Parathyroid adenoma (tissue), 2 donors: ENCODE results near the gene MAPRE2.

Experiments
- H2AFZ ChIP-seq: fragments of 300-600 bp; sonication (generic); one replicate; pipeline ENCODE4 v1.7.0; 2017; ENCODE audit warnings: antibody characterized with exemption, mild to moderate bottlenecking
- H3K27ac ChIP-seq: fragments of 300-600 bp; sonication (generic); one replicate; pipeline ENCODE4 v1.7.0; 2017
- H3K27me3 ChIP-seq: fragments of 300-600 bp; sonication (generic); one replicate; pipeline ENCODE4 v1.7.0; 2017; ENCODE audit warnings: low read length; ENCODE audit not compliant: control insufficient read depth, insufficient read depth
- H3K36me3 ChIP-seq: fragments of 300-600 bp; sonication (generic); one replicate; pipeline ENCODE4 v1.7.0; 2017; ENCODE audit warnings: low read length; ENCODE audit not compliant: control insufficient read depth, insufficient read depth
- H3K4me1 ChIP-seq: fragments of 300-600 bp; sonication (generic); one replicate; pipeline ENCODE4 v1.7.0; 2017; ENCODE audit warnings: control low read depth
- H3K4me2 ChIP-seq: fragments of 300-600 bp; sonication (generic); one replicate; pipeline ENCODE4 v1.7.0; 2017; ENCODE audit warnings: low read length
- H3K4me3 ChIP-seq: fragments of 300-600 bp; sonication (generic); one replicate; pipeline ENCODE4 v1.7.0; 2017; ENCODE audit warnings: low read depth, low read length
- H3K79me2 ChIP-seq: fragments of 300-600 bp; sonication (generic); one replicate; pipeline ENCODE4 v1.7.0; 2017; ENCODE audit warnings: control low read depth
- H3K9ac ChIP-seq: fragments of 300-600 bp; sonication (generic); one replicate; pipeline ENCODE4 v1.7.0; 2017; ENCODE audit warnings: mild to moderate bottlenecking
- H3K9me3 ChIP-seq: fragments of 300-600 bp; sonication (generic); one replicate; pipeline ENCODE4 v1.7.0; 2017; ENCODE audit warnings: low read length; ENCODE audit not compliant: control insufficient read depth
- CTCF ChIP-seq: fragments of 300-600 bp; sonication (generic); IDR thresholded peaks from one replicate; pipeline ENCODE4 v1.7.0; 2017; ENCODE audit warnings: antibody characterized with exemption, mild to moderate bottlenecking
- donor health status: primary hyperparathyroidism.

Gene MAPRE2

DNA sequence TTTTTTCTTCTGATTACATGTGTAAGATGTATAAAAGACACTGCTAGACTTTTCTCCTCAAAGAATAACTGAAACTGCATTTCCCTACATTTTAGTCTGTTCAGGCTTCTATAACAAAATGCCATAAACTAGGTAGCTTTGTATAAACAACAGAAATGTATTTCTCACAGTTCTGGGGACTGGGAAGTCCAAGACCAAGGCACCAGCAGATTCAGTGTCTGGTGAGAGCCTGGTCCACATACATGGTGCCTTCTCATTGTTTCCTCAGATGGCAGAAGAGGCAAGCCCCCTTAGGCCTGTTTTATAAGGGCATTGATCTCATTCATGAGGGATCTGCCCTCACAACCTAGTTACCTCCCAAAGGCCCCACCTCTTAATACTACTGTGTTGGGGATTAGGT is 71.5 kb downstream of the MAPRE2 start:
- H3K36me3 ChIP-seq = peaks cover 3% of the 10 kb centered on the region
- no peak overlapping the region for H3K27ac ChIP-seq
- H3K4me2 ChIP-seq = no peak overlapping the region
- no peak overlapping the region for H3K9ac ChIP-seq
- H3K79me2 ChIP-seq = peaks cover 9% of the 10 kb centered on the region
- H3K9me3 ChIP-seq = no peaks in the 10 kb centered on the region
- no peak for TF ChIP-seq CTCF
- no peaks in the 10 kb centered on the region for H3K27me3 ChIP-seq
- H3K4me3 ChIP-seq = no peak overlapping the region
- no peak overlapping the region for H2AFZ ChIP-seq
- H3K4me1 ChIP-seq = peaks cover 4% of the 10 kb centered on the region

DNA sequence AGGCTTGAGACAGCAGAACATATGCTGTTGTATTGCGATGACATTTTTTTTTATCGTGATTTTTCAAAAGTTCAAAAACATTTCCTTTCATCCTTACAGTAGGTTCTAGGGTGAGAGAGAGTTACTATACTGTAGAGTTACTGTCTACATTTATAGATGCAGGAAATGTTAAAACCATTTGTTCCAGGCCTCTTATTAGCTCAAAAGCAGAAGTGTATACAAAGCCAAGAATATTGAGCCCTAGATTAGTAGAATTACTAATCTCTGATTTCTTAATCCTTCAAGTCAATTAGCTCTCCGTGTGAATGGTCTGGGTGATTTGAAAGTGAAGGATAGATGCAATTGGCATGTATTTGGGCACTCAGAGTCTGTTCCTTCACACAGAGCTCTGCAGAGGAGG is 73.1 kb downstream of the MAPRE2 start:
- no peaks in the 10 kb centered on the region for H3K9me3 ChIP-seq

DNA sequence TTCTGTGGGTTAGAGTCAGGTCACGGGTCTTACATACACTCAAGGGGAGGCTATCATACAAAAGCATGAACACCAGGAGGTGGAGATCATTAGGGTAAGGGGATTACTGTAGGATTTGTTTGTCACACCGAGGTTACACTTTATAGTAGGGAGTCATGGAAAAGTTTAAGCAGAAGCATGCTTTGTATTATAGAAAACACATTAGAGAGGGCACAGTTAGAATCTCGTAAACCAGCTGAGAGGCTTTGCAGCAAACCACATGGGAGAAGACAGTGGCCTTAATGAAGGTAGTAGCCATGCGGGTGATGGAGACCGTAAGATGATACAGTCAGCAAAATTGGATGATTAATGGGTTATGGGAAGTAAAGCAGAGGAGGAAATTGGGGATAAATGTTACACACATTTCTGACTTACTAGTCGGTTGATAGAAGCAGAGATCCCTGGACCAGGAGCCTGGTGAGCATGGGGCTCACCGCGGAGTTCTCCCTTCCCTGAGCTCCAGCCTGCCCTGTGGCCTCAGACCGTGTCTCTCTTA is 75.6 kb downstream of the MAPRE2 start:
- H3K4me2 ChIP-seq = no peak overlapping the region

More for the DNA sequence above, 73.1 kb downstream of the MAPRE2 start:
- Histone ChIP-seq H3K27ac (no peak overlapping the region), H2AFZ (no peak overlapping the region), H3K27me3 (no peaks in the 10 kb centered on the region), H3K36me3 (peaks cover 3% of the 10 kb centered on the region), H3K4me3 (no peak overlapping the region), H3K9ac (no peak overlapping the region), H3K4me2 (no peak overlapping the region), H3K4me1 (peaks cover 4% of the 10 kb centered on the region), H3K79me2 (peaks cover 5% of the 10 kb centered on the region)
- no peak for TF ChIP-seq CTCF

DNA sequence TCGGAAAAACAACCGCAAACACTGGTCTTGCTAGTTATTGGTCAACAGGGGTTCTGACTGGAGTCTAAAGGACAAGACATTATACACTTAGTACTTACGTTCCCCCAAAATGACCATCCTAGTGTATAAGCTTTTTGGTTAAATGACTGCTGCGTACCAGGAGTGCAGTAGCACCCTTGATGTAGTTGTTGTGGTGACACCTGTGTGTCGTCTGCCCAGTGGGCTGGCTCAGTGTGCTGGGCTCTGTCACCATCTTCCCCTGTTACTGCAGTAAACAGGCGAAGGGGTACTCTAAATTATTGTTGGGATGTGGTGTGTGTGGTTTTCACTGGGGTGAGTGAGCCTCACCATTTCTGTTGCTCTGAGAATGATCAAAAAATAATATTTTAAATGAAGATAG is 76.2 kb downstream of the MAPRE2 start:
- Histone ChIP-seq H2AFZ (no peak overlapping the region), H3K36me3 (no peaks in the 10 kb centered on the region), H3K4me1 (no peaks in the 10 kb centered on the region), H3K9ac (no peak overlapping the region), H3K4me3 (no peak overlapping the region), H3K79me2 (peaks cover 3% of the 10 kb centered on the region), H3K27ac (no peak overlapping the region), H3K9me3 (no peaks in the 10 kb centered on the region), H3K4me2 (no peak overlapping the region), H3K27me3 (no peaks in the 10 kb centered on the region)
- TF ChIP-seq CTCF = no peak

More for the DNA sequence above, 75.6 kb downstream of the MAPRE2 start:
- H2AFZ ChIP-seq = no peak overlapping the region
- H3K36me3 ChIP-seq = no peaks in the 10 kb centered on the region
- H3K9ac ChIP-seq = no peak overlapping the region
- H3K4me3 ChIP-seq = no peak overlapping the region
- H3K79me2 ChIP-seq = peaks cover 3% of the 10 kb centered on the region
- H3K9me3 ChIP-seq = no peaks in the 10 kb centered on the region
- no peaks in the 10 kb centered on the region for H3K27me3 ChIP-seq
- TF ChIP-seq CTCF = no peak
- no peak overlapping the region for H3K27ac ChIP-seq
- H3K4me1 ChIP-seq = no peaks in the 10 kb centered on the region

DNA sequence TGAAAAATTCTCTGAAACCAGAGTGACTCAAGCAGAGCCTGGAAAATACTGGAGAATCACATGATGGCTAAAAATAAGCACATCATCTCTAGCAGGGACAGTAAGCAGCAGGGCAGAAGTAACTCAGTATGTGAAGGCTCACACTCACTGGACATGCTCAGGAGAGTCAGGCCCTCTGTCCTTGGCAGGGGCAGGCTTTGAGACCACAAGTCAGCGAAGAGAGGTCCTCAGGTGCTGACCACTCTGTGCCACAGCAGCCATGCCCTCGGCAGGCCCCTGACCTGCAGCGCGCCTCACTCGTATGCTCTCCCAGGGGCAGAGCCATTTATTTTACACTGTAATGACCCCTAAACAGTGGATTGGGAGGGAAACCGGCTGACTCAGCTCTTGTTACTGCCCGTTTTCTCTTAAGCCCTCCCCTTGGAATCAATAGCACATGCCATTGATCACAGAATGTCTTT is 76.8 kb downstream of the MAPRE2 start:
- Histone ChIP-seq H3K36me3 (no peaks in the 10 kb centered on the region), H3K4me1 (no peaks in the 10 kb centered on the region), H3K4me3 (no peak overlapping the region), H3K4me2 (no peak overlapping the region), H3K27ac (no peak overlapping the region), H3K27me3 (no peaks in the 10 kb centered on the region), H2AFZ (no peak overlapping the region), H3K9ac (no peak overlapping the region), H3K79me2 (peaks cover under 1% of the 10 kb centered on the region), H3K9me3 (no peaks in the 10 kb centered on the region)
- no peak for TF ChIP-seq CTCF
